GM23338 (cell line): ENCODE results near the gene GKN2.

Experiments
- CREB1 ChIP-seq: fragments of 250-450 bp; sonication (Bioruptor Pico); IDR thresholded peaks from 2 replicates; pipeline ENCODE4 v1.5.0; 2020; ENCODE audit warnings: low read depth, mild to moderate bottlenecking, moderate library complexity
- EZH2 ChIP-seq: fragments of 200-600 bp; sonication (generic); IDR thresholded peaks from one replicate; pipeline ENCODE4 v1.8.0; 2017; ENCODE audit warnings: antibody characterized with exemption, mild to moderate bottlenecking, low read depth; ENCODE audit not compliant: unreplicated experiment
- EZH2phosphoT487 ChIP-seq: fragments of 200-600 bp; sonication (generic); IDR thresholded peaks from one replicate; pipeline ENCODE4 v1.8.1; 2018; ENCODE audit warnings: antibody characterized with exemption; ENCODE audit not compliant: unreplicated experiment
- JUNB ChIP-seq: IDR thresholded peaks from one replicate; pipeline ENCODE4 v1.6.1; 2016; ENCODE audit warnings: antibody characterized with exemption; ENCODE audit not compliant: unreplicated experiment
- NANOG ChIP-seq: IDR thresholded peaks from 2 replicates; pipeline ENCODE4 v1.6.1; 2016; ENCODE audit warnings: antibody characterized with exemption, borderline replicate concordance
- POLR2AphosphoS5 ChIP-seq: IDR thresholded peaks from 2 replicates; pipeline ENCODE4 v1.6.1; 2016; ENCODE audit warnings: antibody characterized with exemption, low read depth
- STAT1 ChIP-seq: IDR thresholded peaks from one replicate; pipeline ENCODE4 v1.6.1; 2016; ENCODE audit warnings: antibody characterized with exemption; ENCODE audit not compliant: unreplicated experiment
- ZNF114 ChIP-seq: fragments of 250-450 bp; sonication (Bioruptor Pico); IDR thresholded peaks from 2 replicates; pipeline ENCODE4 v1.5.0; 2020; ENCODE audit warnings: mild to moderate bottlenecking, moderate library complexity
- ZNF331 ChIP-seq: fragments of 250-450 bp; sonication (Bioruptor Pico); IDR thresholded peaks from 2 replicates; pipeline ENCODE4 v1.5.0; 2020; ENCODE audit warnings: low read depth, mild to moderate bottlenecking, moderate library complexity
- TF ChIP-seq, protein P1 (sequence below), 2 experiments: fragments of 200-600 bp in 1 of 2; sonication (generic) in 1 of 2; conservative IDR thresholded peaks; 2 replicates each; pipeline versions ENCODE4 v1.5.1 to v1.6.1; 2016 to 2017; ENCODE audit warnings: antibody characterized with exemption in 2 of 2, low read depth in 2 of 2, mild to moderate bottlenecking in 2 of 2, moderate library complexity in 1 of 2
- TF ChIP-seq, protein P2 (sequence below): IDR thresholded peaks from one replicate; pipeline ENCODE4 v1.6.1; 2018; ENCODE audit warnings: antibody characterized with exemption; ENCODE audit not compliant: unreplicated experiment
- TF ChIP-seq, protein P3 (sequence below): fragments of 250-450 bp; sonication (Bioruptor Pico); IDR thresholded peaks from 2 replicates; pipeline ENCODE4 v1.5.0; 2020; ENCODE audit warnings: mild to moderate bottlenecking, moderate library complexity
- TF ChIP-seq, protein P4 (sequence below): IDR thresholded peaks from 2 replicates; pipeline ENCODE4 v1.6.1; 2016; ENCODE audit warnings: antibody characterized with exemption

DNA sequence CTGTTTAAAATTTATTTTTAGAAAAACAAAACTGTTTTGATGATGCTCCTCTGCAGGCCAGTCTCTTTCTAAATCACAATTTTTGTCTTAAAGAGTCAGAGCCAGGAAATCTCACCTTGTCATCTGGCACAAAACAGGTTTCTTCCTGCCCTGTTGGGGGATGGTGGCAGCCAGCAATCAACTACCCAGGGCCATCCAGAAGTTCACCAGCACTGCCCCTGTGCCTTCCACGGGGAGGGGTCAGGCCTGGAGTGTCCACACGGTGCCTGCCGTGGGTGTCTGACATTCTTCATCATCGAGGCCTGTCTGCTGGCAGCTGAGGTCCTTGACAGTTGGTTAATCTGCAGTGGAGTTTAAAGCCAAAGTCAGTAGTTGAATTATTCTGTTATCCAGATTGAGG is 41.4 kb downstream of the GKN2 start:
- no peak for TF ChIP-seq EZH2
- TF ChIP-seq, protein P1, sequence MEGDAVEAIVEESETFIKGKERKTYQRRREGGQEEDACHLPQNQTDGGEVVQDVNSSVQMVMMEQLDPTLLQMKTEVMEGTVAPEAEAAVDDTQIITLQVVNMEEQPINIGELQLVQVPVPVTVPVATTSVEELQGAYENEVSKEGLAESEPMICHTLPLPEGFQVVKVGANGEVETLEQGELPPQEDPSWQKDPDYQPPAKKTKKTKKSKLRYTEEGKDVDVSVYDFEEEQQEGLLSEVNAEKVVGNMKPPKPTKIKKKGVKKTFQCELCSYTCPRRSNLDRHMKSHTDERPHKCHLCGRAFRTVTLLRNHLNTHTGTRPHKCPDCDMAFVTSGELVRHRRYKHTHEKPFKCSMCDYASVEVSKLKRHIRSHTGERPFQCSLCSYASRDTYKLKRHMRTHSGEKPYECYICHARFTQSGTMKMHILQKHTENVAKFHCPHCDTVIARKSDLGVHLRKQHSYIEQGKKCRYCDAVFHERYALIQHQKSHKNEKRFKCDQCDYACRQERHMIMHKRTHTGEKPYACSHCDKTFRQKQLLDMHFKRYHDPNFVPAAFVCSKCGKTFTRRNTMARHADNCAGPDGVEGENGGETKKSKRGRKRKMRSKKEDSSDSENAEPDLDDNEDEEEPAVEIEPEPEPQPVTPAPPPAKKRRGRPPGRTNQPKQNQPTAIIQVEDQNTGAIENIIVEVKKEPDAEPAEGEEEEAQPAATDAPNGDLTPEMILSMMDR (conservative IDR thresholded peaks at IDR 0.05; ENCODE audit: low read depth in 2 of 2): no peak
- TF ChIP-seq POLR2AphosphoS5: no peak
- TF ChIP-seq, protein P2, sequence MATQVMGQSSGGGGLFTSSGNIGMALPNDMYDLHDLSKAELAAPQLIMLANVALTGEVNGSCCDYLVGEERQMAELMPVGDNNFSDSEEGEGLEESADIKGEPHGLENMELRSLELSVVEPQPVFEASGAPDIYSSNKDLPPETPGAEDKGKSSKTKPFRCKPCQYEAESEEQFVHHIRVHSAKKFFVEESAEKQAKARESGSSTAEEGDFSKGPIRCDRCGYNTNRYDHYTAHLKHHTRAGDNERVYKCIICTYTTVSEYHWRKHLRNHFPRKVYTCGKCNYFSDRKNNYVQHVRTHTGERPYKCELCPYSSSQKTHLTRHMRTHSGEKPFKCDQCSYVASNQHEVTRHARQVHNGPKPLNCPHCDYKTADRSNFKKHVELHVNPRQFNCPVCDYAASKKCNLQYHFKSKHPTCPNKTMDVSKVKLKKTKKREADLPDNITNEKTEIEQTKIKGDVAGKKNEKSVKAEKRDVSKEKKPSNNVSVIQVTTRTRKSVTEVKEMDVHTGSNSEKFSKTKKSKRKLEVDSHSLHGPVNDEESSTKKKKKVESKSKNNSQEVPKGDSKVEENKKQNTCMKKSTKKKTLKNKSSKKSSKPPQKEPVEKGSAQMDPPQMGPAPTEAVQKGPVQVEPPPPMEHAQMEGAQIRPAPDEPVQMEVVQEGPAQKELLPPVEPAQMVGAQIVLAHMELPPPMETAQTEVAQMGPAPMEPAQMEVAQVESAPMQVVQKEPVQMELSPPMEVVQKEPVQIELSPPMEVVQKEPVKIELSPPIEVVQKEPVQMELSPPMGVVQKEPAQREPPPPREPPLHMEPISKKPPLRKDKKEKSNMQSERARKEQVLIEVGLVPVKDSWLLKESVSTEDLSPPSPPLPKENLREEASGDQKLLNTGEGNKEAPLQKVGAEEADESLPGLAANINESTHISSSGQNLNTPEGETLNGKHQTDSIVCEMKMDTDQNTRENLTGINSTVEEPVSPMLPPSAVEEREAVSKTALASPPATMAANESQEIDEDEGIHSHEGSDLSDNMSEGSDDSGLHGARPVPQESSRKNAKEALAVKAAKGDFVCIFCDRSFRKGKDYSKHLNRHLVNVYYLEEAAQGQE: no peak
- TF ChIP-seq, protein P3, sequence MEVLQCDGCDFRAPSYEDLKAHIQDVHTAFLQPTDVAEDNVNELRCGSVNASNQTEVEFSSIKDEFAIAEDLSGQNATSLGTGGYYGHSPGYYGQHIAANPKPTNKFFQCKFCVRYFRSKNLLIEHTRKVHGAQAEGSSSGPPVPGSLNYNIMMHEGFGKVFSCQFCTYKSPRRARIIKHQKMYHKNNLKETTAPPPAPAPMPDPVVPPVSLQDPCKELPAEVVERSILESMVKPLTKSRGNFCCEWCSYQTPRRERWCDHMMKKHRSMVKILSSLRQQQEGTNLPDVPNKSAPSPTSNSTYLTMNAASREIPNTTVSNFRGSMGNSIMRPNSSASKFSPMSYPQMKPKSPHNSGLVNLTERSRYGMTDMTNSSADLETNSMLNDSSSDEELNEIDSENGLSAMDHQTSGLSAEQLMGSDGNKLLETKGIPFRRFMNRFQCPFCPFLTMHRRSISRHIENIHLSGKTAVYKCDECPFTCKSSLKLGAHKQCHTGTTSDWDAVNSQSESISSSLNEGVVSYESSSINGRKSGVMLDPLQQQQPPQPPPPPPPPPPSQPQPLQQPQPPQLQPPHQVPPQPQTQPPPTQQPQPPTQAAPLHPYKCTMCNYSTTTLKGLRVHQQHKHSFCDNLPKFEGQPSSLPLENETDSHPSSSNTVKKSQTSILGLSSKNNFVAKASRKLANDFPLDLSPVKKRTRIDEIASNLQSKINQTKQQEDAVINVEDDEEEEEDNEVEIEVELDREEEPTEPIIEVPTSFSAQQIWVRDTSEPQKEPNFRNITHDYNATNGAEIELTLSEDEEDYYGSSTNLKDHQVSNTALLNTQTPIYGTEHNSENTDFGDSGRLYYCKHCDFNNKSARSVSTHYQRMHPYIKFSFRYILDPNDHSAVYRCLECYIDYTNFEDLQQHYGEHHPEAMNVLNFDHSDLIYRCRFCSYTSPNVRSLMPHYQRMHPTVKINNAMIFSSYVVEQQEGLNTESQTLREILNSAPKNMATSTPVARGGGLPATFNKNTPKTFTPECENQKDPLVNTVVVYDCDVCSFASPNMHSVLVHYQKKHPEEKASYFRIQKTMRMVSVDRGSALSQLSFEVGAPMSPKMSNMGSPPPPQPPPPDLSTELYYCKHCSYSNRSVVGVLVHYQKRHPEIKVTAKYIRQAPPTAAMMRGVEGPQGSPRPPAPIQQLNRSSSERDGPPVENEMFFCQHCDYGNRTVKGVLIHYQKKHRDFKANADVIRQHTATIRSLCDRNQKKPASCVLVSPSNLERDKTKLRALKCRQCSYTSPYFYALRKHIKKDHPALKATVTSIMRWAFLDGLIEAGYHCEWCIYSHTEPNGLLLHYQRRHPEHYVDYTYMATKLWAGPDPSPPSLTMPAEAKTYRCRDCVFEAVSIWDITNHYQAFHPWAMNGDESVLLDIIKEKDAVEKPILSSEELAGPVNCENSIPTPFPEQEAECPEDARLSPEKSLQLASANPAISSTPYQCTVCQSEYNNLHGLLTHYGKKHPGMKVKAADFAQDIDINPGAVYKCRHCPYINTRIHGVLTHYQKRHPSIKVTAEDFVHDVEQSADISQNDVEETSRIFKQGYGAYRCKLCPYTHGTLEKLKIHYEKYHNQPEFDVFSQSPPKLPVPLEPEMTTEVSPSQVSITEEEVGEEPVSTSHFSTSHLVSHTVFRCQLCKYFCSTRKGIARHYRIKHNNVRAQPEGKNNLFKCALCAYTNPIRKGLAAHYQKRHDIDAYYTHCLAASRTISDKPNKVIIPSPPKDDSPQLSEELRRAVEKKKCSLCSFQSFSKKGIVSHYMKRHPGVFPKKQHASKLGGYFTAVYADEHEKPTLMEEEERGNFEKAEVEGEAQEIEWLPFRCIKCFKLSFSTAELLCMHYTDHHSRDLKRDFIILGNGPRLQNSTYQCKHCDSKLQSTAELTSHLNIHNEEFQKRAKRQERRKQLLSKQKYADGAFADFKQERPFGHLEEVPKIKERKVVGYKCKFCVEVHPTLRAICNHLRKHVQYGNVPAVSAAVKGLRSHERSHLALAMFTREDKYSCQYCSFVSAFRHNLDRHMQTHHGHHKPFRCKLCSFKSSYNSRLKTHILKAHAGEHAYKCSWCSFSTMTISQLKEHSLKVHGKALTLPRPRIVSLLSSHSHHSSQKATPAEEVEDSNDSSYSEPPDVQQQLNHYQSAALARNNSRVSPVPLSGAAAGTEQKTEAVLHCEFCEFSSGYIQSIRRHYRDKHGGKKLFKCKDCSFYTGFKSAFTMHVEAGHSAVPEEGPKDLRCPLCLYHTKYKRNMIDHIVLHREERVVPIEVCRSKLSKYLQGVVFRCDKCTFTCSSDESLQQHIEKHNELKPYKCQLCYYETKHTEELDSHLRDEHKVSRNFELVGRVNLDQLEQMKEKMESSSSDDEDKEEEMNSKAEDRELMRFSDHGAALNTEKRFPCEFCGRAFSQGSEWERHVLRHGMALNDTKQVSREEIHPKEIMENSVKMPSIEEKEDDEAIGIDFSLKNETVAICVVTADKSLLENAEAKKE (CRISPR knock-in tag): no peak
- TF ChIP-seq EZH2phosphoT487: no peak
- no peak for TF ChIP-seq NANOG
- TF ChIP-seq ZNF114 (CRISPR knock-in tag): no peak
- TF ChIP-seq CREB1 (CRISPR knock-in tag): no peak
- TF ChIP-seq JUNB: no peak
- TF ChIP-seq, protein P4, sequence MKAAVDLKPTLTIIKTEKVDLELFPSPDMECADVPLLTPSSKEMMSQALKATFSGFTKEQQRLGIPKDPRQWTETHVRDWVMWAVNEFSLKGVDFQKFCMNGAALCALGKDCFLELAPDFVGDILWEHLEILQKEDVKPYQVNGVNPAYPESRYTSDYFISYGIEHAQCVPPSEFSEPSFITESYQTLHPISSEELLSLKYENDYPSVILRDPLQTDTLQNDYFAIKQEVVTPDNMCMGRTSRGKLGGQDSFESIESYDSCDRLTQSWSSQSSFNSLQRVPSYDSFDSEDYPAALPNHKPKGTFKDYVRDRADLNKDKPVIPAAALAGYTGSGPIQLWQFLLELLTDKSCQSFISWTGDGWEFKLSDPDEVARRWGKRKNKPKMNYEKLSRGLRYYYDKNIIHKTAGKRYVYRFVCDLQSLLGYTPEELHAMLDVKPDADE: no peak
- no peak for TF ChIP-seq STAT1
- TF ChIP-seq ZNF331 (CRISPR knock-in tag): no peak
